ENCODE results near the gene SFXN4. TPM values are rescaled to one million over a fixed set of nuclear protein-coding genes. Genes with fewer than 3 reads are reported as not detected.

Gene SFXN4
- total RNA-seq, 1 experiment from 2014 or later, result 72.9 TPM

Other genes starting within 250 kb of the SFXN4 start
- 0.67 and 0.70 TPM in 2 replicates for gene NANOS1, start 136.0 kb downstream of the SFXN4 start, total RNA-seq (2021)
- 169 and 181 TPM in 2 replicates for gene EIF3A, start 84.9 kb downstream of the SFXN4 start, total RNA-seq (2021)
- 41.2 and 55.2 TPM in 2 replicates for gene DENND10, start 61.6 kb downstream of the SFXN4 start, total RNA-seq (2021)
- 215 and 234 TPM in 2 replicates for gene PRDX3, start 13.1 kb upstream of the SFXN4 start, total RNA-seq (2021)
- 54.7 and 58.2 TPM in 2 replicates for gene GRK5, start 41.9 kb upstream of the SFXN4 start, total RNA-seq (2021)